ENCODE results near the gene HDDC3.

The HDDC3 gene

DNA sequence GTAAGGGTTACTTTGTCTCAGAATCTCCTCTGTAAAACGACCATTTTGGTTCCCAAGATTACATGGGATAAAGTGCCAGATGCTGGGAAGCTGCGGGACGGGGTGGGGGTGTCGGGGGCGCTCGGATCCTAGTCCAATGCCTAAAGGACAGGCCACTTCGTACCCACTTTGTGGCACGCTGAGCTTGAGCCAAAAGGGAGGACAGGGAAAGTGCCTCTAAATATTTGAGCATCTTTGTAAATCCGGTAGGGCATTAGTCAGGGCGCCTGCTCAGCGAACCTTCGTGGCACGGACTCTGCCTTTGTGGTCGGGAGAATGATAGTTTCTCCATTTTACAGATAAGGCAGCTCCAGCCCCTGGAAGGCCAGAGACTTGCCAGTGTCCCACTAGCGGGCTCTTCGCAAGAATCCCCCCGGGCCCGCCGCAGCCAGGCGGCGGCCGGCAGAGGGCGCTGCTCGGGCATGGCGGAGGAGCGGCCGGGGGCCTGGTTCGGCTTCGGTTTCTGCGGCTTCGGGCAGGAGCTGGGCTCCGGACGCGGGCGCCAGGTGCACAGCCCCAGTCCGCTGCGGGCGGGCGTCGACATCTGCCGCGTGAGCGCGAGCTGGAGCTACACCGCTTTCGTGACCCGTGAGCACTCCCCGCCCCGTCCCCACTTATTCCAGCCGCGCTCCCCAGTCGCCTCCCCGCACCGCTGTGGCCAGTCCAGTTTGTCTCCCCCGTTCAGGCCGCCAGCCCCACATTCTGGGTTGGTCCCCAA lies 24.1 kb upstream of the HDDC3 start:
- Histone ChIP-seq H3K4me1 (ENCODE audit: control insufficient read depth, low read depth, low read length) (peaks cover 3% of the 10 kb centered on the region), H3K27ac (ENCODE audit: low read depth, low read length) (no peak overlapping the region), H3K9ac (ENCODE audit: low read length) (peak overlapping the region; percentile 85), H2BK5ac (ENCODE audit: low read length) (no peak overlapping the region), H3K56ac (ENCODE audit: low read length) (peak overlapping the region; percentile 91), H4K8ac (ENCODE audit: low read depth, low read length) (no peak overlapping the region), H3K79me2 (ENCODE audit: control insufficient read depth, insufficient read depth, low read length) (no peaks in the 10 kb centered on the region), H2BK120ac (ENCODE audit: low read depth, low read length) (no peak overlapping the region), H3K4me2 (ENCODE audit: low read length) (peak overlapping the region; percentile 90), H3K4ac (ENCODE audit: low read depth, low read length) (peak overlapping the region; percentile 0), H2BK15ac (replicated peaks; ENCODE audit: low read depth) (no peak overlapping the region), H3K79me1 (ENCODE audit: low read length) (peaks cover 2% of the 10 kb centered on the region), H2AK5ac (ENCODE audit: low read length) (no peak overlapping the region), H3K23ac (ENCODE audit: low read length) (peak overlapping the region; percentile 94), H4K5ac (ENCODE audit: low read length) (no peak overlapping the region), H3K36me3 (ENCODE audit: control insufficient read depth, insufficient read depth, low read length) (peaks cover 4% of the 10 kb centered on the region), H3K4me3 (ENCODE audit: low read length) (peak overlapping the region; percentile 54), H3K18ac (ENCODE audit: low read length) (peak overlapping the region; percentile 29), H3K27me3 (ENCODE audit: insufficient read depth, low read length, poor library complexity) (no peaks in the 10 kb centered on the region)
- WGBS (ENCODE audit: extremely low coverage, insufficient coverage, low lambda C conversion rate), result no CpG with 5 or more reads among the region's 56 CpGs
- peak; percentile 88 for DNase-seq

DNA sequence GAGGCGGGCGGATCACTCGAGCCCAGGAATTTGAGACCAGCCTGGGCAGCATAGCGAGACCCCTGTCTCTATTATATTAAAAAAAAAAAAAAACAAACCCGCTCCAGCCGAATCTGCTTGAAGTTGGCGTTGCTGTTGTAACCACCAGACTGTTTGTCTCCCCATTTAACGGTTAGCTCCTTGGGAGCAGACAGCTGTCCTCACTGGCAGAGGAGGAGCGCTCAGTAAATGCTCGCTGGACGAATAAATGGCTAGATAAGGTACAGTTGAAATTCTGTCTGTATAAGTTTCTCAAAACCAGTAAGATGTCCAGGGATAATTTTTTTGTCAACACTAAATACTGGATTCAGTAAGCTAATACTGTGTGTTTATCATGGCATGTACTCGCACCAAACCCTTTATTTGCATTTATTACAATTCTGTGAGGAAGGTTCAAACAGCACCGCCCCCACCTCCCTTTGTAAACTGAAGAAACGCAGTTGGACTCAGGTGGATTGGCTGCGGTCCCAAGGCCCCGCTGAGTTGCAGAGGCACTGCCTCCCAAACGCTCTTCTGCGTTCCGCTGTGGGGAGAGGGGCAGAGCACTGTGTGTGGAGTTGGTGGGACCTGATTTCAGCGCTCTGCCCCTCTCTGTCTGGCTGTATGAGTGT lies 23.4 kb upstream of the HDDC3 start:
- Histone ChIP-seq H3K9ac (ENCODE audit: low read length) (peak overlapping the region; percentile 97), H2AK5ac (ENCODE audit: low read length) (peak overlapping the region; percentile 84), H4K8ac (ENCODE audit: low read depth, low read length) (no peak overlapping the region), H2BK15ac (replicated peaks; ENCODE audit: low read depth) (no peak overlapping the region), H3K56ac (ENCODE audit: low read length) (peak overlapping the region; percentile 96), H3K79me2 (ENCODE audit: control insufficient read depth, insufficient read depth, low read length) (no peaks in the 10 kb centered on the region), H3K4me2 (ENCODE audit: low read length) (peak overlapping the region; percentile 43), H3K23ac (ENCODE audit: low read length) (peak overlapping the region; percentile 48), H4K5ac (ENCODE audit: low read length) (no peak overlapping the region), H2BK5ac (ENCODE audit: low read length) (no peak overlapping the region), H2BK120ac (ENCODE audit: low read depth, low read length) (no peak overlapping the region), H3K36me3 (ENCODE audit: control insufficient read depth, insufficient read depth, low read length) (peaks cover 4% of the 10 kb centered on the region), H3K27ac (ENCODE audit: low read depth, low read length) (no peak overlapping the region), H3K4me3 (ENCODE audit: low read length) (no peak overlapping the region), H3K4ac (ENCODE audit: low read depth, low read length) (peak overlapping the region; percentile 56), H3K79me1 (ENCODE audit: low read length) (peaks cover 2% of the 10 kb centered on the region), H3K4me1 (ENCODE audit: control insufficient read depth, low read depth, low read length) (peaks cover 3% of the 10 kb centered on the region), H3K18ac (ENCODE audit: low read length) (no peak overlapping the region), H3K27me3 (ENCODE audit: insufficient read depth, low read length, poor library complexity) (no peaks in the 10 kb centered on the region)
- no CpG with 5 or more reads among the region's 20 CpGs for WGBS (ENCODE audit: extremely low coverage, insufficient coverage, low lambda C conversion rate)
- DNase-seq, result no peak

DNA sequence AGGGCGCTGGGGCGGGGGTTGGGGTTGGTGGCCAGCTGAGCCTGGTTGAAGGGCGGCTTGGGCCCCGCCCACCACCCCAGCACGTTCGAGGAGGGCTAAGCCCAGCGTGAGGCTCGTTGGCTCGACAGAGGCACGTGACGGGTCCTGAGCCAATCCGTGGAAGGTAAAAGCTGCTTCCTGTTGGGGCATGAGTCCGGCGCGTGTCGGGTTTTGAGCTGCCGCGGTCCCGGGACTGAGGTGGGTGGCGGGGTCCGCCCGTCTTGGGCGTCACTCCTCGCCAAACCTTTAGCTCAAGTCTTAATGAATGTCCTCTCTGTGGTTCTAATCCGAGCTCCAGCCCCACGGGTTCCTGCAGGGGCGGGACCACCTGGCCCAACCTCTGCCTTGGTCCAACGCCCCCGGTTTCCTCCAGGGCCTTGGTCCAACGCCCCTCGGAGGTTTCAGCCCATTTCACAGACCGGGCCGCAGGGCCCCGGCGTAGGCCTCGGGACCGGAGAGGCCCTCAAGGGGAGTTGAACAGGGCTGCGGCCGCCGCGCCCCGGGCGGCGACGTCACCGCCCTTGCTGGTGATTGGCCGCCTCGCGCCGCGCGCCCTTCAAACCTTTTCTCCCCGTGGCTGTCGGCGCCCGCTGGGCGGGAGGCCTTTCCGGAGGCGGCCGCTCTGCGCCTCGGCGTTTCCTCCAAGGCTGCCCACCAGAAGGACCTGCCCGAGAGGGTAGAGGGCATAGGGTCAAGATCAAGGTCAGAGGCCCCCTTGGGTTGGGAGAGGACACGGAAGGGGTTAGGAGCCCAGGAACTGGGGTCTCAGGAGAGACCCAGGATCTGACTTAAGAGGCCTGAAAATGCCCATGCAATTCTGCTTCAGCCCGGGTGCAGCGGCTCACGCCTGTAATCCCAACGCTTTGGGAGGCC lies 22.6 kb upstream of the HDDC3 start, which contains the start of gene RCCD1:
Gene RCCD1 (plus strand): TSS at position 173 of the 912 bp plus-strand sequence. CDS start 1,851 bp downstream, outside the sequence.
- H4K5ac ChIP-seq (ENCODE audit: low read length), result no peak within 1 kb of the TSS
- H3K18ac ChIP-seq (ENCODE audit: low read length), result peak within 1 kb of the TSS; percentile 69
- H2BK120ac ChIP-seq (ENCODE audit: low read depth, low read length), result no peak within 1 kb of the TSS
- H3K23ac ChIP-seq (ENCODE audit: low read length), result no peak within 1 kb of the TSS
- H3K27me3 ChIP-seq (ENCODE audit: insufficient read depth, low read length, poor library complexity), result no peaks in the 10 kb centered on the region
- peaks cover 3% of the 10 kb centered on the region for H3K4me1 ChIP-seq (ENCODE audit: control insufficient read depth, low read depth, low read length)
- DNase-seq, result peak; percentile 98
- peak within 1 kb of the TSS; percentile 72 for H3K4me2 ChIP-seq (ENCODE audit: low read length)
- H2BK5ac ChIP-seq (ENCODE audit: low read length), result peak within 1 kb of the TSS; percentile 70
- H3K9ac ChIP-seq (ENCODE audit: low read length), result peak within 1 kb of the TSS; percentile 97
- no CpG with 5 or more reads among the region's 69 CpGs for WGBS (ENCODE audit: extremely low coverage, insufficient coverage, low lambda C conversion rate)
- peak within 1 kb of the TSS; percentile 96 for H3K56ac ChIP-seq (ENCODE audit: low read length)
- no peaks in the 10 kb centered on the region for H3K79me2 ChIP-seq (ENCODE audit: control insufficient read depth, insufficient read depth, low read length)
- H2BK15ac ChIP-seq (replicated peaks; ENCODE audit: low read depth), result no peak within 1 kb of the TSS
- H3K4me3 ChIP-seq (ENCODE audit: low read length), result peak within 1 kb of the TSS; percentile 76
- H3K79me1 ChIP-seq (ENCODE audit: low read length), result peaks cover 2% of the 10 kb centered on the region
- H3K36me3 ChIP-seq (ENCODE audit: control insufficient read depth, insufficient read depth, low read length), result peaks cover 8% of the 10 kb centered on the region
- H2AK5ac ChIP-seq (ENCODE audit: low read length), result no peak within 1 kb of the TSS
- H3K4ac ChIP-seq (ENCODE audit: low read depth, low read length), result peak within 1 kb of the TSS; percentile 56
- no peak within 1 kb of the TSS for H4K8ac ChIP-seq (ENCODE audit: low read depth, low read length)
- peak within 1 kb of the TSS; percentile 90 for H3K27ac ChIP-seq (ENCODE audit: low read depth, low read length)

DNA sequence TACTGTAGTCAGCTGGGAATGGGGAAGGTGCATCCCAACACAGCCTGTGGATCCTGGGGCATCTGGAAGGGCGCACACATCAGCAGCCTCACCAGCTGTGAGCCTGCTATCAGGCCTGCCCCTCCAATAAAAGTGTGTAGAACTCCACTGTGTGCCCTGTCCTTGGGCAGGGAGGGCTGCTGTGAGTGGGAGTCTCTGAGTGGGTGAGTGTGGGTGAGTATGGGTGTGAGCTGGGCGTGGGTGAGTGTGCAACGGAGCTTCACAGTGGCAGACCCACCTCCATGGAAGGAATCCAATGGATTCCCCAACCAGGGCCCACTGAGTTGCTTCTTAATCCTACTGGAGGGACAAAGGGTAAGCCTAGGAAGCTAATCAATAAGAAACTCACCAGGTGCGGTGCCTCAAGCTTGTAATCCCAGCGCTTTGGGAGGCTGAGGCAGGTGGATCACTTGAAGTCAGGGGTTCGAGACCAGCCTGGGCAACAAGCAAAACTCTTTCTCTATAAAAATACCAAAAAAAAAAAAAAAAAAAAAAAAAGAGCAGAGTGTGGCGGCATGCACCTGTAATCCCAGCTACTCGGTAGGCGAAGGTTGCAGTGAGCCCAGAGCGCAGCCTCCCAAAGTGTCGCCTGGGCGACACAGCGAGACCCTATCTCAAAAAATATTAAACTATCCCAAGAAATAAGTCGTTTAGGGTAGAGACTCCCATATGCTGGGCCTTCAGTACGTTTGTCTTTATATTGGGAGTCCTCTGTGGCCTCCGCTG lies 21.8 kb upstream of the HDDC3 start:
- Histone ChIP-seq H4K5ac (ENCODE audit: low read length) (no peak overlapping the region), H2AK5ac (ENCODE audit: low read length) (no peak overlapping the region), H3K36me3 (ENCODE audit: control insufficient read depth, insufficient read depth, low read length) (peaks cover 8% of the 10 kb centered on the region), H3K18ac (ENCODE audit: low read length) (no peak overlapping the region), H3K4me3 (ENCODE audit: low read length) (no peak overlapping the region), H2BK5ac (ENCODE audit: low read length) (no peak overlapping the region), H3K4me2 (ENCODE audit: low read length) (no peak overlapping the region), H2BK120ac (ENCODE audit: low read depth, low read length) (no peak overlapping the region), H3K23ac (ENCODE audit: low read length) (no peak overlapping the region), H3K9ac (ENCODE audit: low read length) (no peak overlapping the region), H4K8ac (ENCODE audit: low read depth, low read length) (no peak overlapping the region), H3K4ac (ENCODE audit: low read depth, low read length) (no peak overlapping the region), H2BK15ac (replicated peaks; ENCODE audit: low read depth) (no peak overlapping the region), H3K4me1 (ENCODE audit: control insufficient read depth, low read depth, low read length) (peaks cover 3% of the 10 kb centered on the region), H3K56ac (ENCODE audit: low read length) (peak overlapping the region; percentile 34), H3K79me1 (ENCODE audit: low read length) (peaks cover 2% of the 10 kb centered on the region), H3K27ac (ENCODE audit: low read depth, low read length) (no peak overlapping the region), H3K27me3 (ENCODE audit: insufficient read depth, low read length, poor library complexity) (no peaks in the 10 kb centered on the region), H3K79me2 (ENCODE audit: control insufficient read depth, insufficient read depth, low read length) (no peaks in the 10 kb centered on the region)
- no peak for DNase-seq
- no CpG with 5 or more reads among the region's 16 CpGs for WGBS (ENCODE audit: extremely low coverage, insufficient coverage, low lambda C conversion rate)

All from mesendoderm (in vitro differentiated cells).